Small intestine (tissue), 7 donors: ENCODE data around the gene MAST2. TPM values are rescaled to one million over a fixed set of nuclear protein-coding genes. Genes with fewer than 3 reads are reported as not detected.
"Not testable (repeated sequence)": the region's sequence is repeated elsewhere in the genome, so short reads cannot be mapped to it uniquely, and the experiment has no call there.

Experiments
- DNase-seq, 2 donors: peaks; one replicate each; pipeline versions ENCODE4 v3.0.0 to v3.0.0-alpha.2; 2013
- FAIRE-seq: peaks from 2 replicates; lab custom pipeline; 2012; peaks lifted over from hg19 to GRCh38; lab: Jason Lieb, UNC
- H3K27ac ChIP-seq, 3 donors: one replicate each; pipeline ENCODE4 v1.5.1; 2013; ENCODE audit warnings: low read length in 2 of 3, mild to moderate bottlenecking in 2 of 3, control low read depth in 1 of 3, inconsistent platforms in 1 of 3, low read depth in 1 of 3, moderate library complexity in 1 of 3
- H3K27me3 ChIP-seq, 3 donors: one replicate each; pipeline ENCODE4 v1.6.1; 2013; ENCODE audit warnings: low read length in 3 of 3, inconsistent platforms in 1 of 3; ENCODE audit not compliant: control insufficient read depth in 3 of 3, insufficient read depth in 3 of 3
- H3K36me3 ChIP-seq, 3 donors: one replicate each; pipeline ENCODE4 v1.6.1; 2013; ENCODE audit warnings: low read length in 3 of 3, inconsistent platforms in 1 of 3, low read depth in 1 of 3, mild to moderate bottlenecking in 1 of 3, moderate library complexity in 1 of 3; ENCODE audit not compliant: control insufficient read depth in 3 of 3, insufficient read depth in 2 of 3
- H3K4me1 ChIP-seq, 3 donors: one replicate each; pipeline ENCODE4 v1.6.1; 2013; ENCODE audit warnings: low read length in 2 of 3, inconsistent platforms in 1 of 3, low read depth in 1 of 3, mild to moderate bottlenecking in 1 of 3, moderate library complexity in 1 of 3; ENCODE audit not compliant: control insufficient read depth in 3 of 3, insufficient read depth in 2 of 3
- H3K4me3 ChIP-seq, 3 donors: one replicate each; pipeline ENCODE4 v1.5.1; 2013; ENCODE audit warnings: low read length in 3 of 3, control low read depth in 1 of 3, inconsistent platforms in 1 of 3, low read depth in 1 of 3, mild to moderate bottlenecking in 1 of 3, moderate library complexity in 1 of 3
- H3K9me3 ChIP-seq, 2 donors: one replicate each; pipeline ENCODE4 v1.6.1; 2013; ENCODE audit warnings: low read depth in 1 of 2, low read length in 1 of 2; ENCODE audit not compliant: control insufficient read depth in 2 of 2, insufficient read depth in 1 of 2
- WGBS, 3 donors: extraction: QIAGEN DNeasy Blood & Tissue Kit; methylation state at CpG; one replicate each; pipeline ENCODE4 v1.1.7; 2013; 5-methylcytosine and 5-hydroxymethylcytosine counted together
- polyA plus RNA-seq, 4 donors: library from polyadenylated mRNA; stranded (reverse) in 3 of 4; unstranded in 1 of 4; fragments of 200-250 nt in 3 of 4; fragments of 120-200 nt in 1 of 4; gene quantifications; one replicate each; pipeline versions ENCODE4 v1.2.1 to v1.2.3, GENCODE V29; 2013
- donor health status: healthy with polysubstance abuse.
- donor health status: control.
- donor health status: control.
- donor health status: Bipolar disorder and iron deficiency.
- donor health status: healthy.

The MAST2 gene
- polyA plus RNA-seq, 4 donors, result 23.3 to 70.2 (median 41.8) TPM

GRCh38 chr1:45836861-45837260 is 33.4 kb downstream of the MAST2 start:
- not testable (repeated sequence) for H3K4me1 ChIP-seq, FAIRE-seq, DNase-seq, H3K27me3 ChIP-seq, H3K4me3 ChIP-seq, H3K9me3 ChIP-seq, H3K27ac ChIP-seq
- H3K36me3 ChIP-seq, result peaks cover 0 to 24% (median 4%) of the 10 kb centered on the region in 3 donors
- WGBS, 3 donors, result 87 to 96% (median 93%) methylated on average over 7 of the region's 7 CpGs

- H3K27ac ChIP-seq, H3K4me1 ChIP-seq, H3K4me3 ChIP-seq, FAIRE-seq, H3K9me3 ChIP-seq, H3K27me3 ChIP-seq, DNase-seq: not testable (repeated sequence)
- WGBS, 3 donors, result 89 to 93% (median 90%) methylated on average over 4 of the region's 4 CpGs
- peaks cover 0 to 19% (median 2%) of the 10 kb centered on the region in 3 donors for H3K36me3 ChIP-seq
These were observed 34.9 kb downstream of the MAST2 start for GRCh38 chr1:45838322-45838721.

GRCh38 chr1:45840704-45841103 is 37.3 kb downstream of the MAST2 start:
- Histone ChIP-seq H3K27ac (no peak overlapping the region), H3K27me3 (no peaks in the 10 kb centered on the region), H3K4me1 (no peaks in the 10 kb centered on the region), H3K4me3 (no peak overlapping the region), H3K9me3 (no peaks in the 10 kb centered on the region), H3K36me3 (peaks cover 0 to 19% (median 2%) of the 10 kb centered on the region in 3 donors)
- FAIRE-seq (no peak), DNase-seq (no peak)
- WGBS, 3 donors, result 79 to 100% (median 85%) methylated on average over 1 of the region's 1 CpG

GRCh38 chr1:45842786-45843185 is 39.4 kb downstream of the MAST2 start:
- Histone ChIP-seq H3K9me3 (no peaks in the 10 kb centered on the region), H3K27ac (no peak overlapping the region), H3K4me1 (peaks cover 0 to 4% (median 0%) of the 10 kb centered on the region in 3 donors), H3K36me3 (peaks cover 0 to 14% (median 2%) of the 10 kb centered on the region in 3 donors), H3K4me3 (no peak overlapping the region), H3K27me3 (no peaks in the 10 kb centered on the region)
- FAIRE-seq (peak; percentile 39), DNase-seq (no peak)
- 73 to 86% (median 83%) methylated on average over 1 of the region's 1 CpG for WGBS, 3 donors

- Histone ChIP-seq H3K9me3 (no peaks in the 10 kb centered on the region), H3K36me3 (peaks cover 0 to 10% (median 4%) of the 10 kb centered on the region in 3 donors), H3K4me3 (no peak overlapping the region), H3K27me3 (no peaks in the 10 kb centered on the region), H3K27ac (no peak overlapping the region), H3K4me1 (peaks cover 0 to 4% (median 0%) of the 10 kb centered on the region in 3 donors)
- no peak for FAIRE-seq
- peak in 1 of 2 donors; percentile 18 for DNase-seq
These were observed 40.1 kb downstream of the MAST2 start for GRCh38 chr1:45843474-45843905.

GRCh38 chr1:45844000-45844399 is 40.6 kb downstream of the MAST2 start:
- not testable (repeated sequence) for H3K36me3 ChIP-seq, H3K4me1 ChIP-seq, FAIRE-seq, H3K27me3 ChIP-seq, H3K4me3 ChIP-seq, DNase-seq, H3K9me3 ChIP-seq, H3K27ac ChIP-seq
- 84 to 88% (median 88%) methylated on average over 4 of the region's 4 CpGs for WGBS, 3 donors

- H3K27ac ChIP-seq, result no peak overlapping the region
- H3K4me3 ChIP-seq, result no peak overlapping the region
- H3K4me1 ChIP-seq, result peaks cover 0 to 4% (median 0%) of the 10 kb centered on the region in 3 donors
- peaks cover 0 to 2% (median 0%) of the 10 kb centered on the region in 3 donors for H3K36me3 ChIP-seq
- DNase-seq, result no peak
- no peak for FAIRE-seq
- H3K27me3 ChIP-seq, result no peaks in the 10 kb centered on the region
- H3K9me3 ChIP-seq, result peaks cover 0 to 7% of the 10 kb centered on the region in 2 donors
- 74 to 83% (median 82%) methylated on average over 3 of the region's 3 CpGs for WGBS, 3 donors
These were observed 43.5 kb downstream of the MAST2 start for GRCh38 chr1:45846931-45847330.

- Histone ChIP-seq H3K36me3 (peaks cover 0 to 2% (median 0%) of the 10 kb centered on the region in 3 donors), H3K27me3 (no peaks in the 10 kb centered on the region), H3K9me3 (peaks cover 0 to 7% of the 10 kb centered on the region in 2 donors), H3K4me1 (peaks cover 0 to 4% (median 0%) of the 10 kb centered on the region in 3 donors), H3K4me3 (no peak overlapping the region), H3K27ac (no peak overlapping the region)
- WGBS, 3 donors, result 15 to 74% (median 30%) methylated on average over 2 of the region's 2 CpGs
- DNase-seq, result peak; percentile 8 to 36
- FAIRE-seq, result no peak
These were observed 44.7 kb downstream of the MAST2 start for GRCh38 chr1:45848097-45848496.

GRCh38 chr1:45848714-45849113 is 45.3 kb downstream of the MAST2 start:
- Histone ChIP-seq H3K4me3 (no peak overlapping the region), H3K4me1 (peaks cover 0 to 4% (median 0%) of the 10 kb centered on the region in 3 donors), H3K36me3 (peaks cover 0 to 2% (median 0%) of the 10 kb centered on the region in 3 donors), H3K27ac (no peak overlapping the region), H3K9me3 (peaks cover 0 to 7% of the 10 kb centered on the region in 2 donors), H3K27me3 (no peaks in the 10 kb centered on the region)
- FAIRE-seq (no peak), DNase-seq (no peak)
- 97 to 98% (median 98%) methylated on average over 2 of the region's 2 CpGs for WGBS, 3 donors
